Liver (tissue), 9 donors: ENCODE results near the gene CELF2. TPM values are rescaled to one million over a fixed set of nuclear protein-coding genes. Genes with fewer than 3 reads are reported as not detected.

Experiments
- DNase-seq: peaks from one replicate; pipeline ENCODE4 v3.0.0-alpha.2; 2017; ENCODE audit warnings: low spot score
- H3K27ac ChIP-seq, 2 donors: one replicate each; pipeline ENCODE4 v1.7.0; 2013; ENCODE audit warnings: inconsistent platforms in 2 of 2, low read length in 2 of 2, control low read depth in 1 of 2, low read depth in 1 of 2, mild to moderate bottlenecking in 1 of 2
- H3K27me3 ChIP-seq, 4 donors: one replicate each; pipeline versions ENCODE4 v1.6.1 to v1.7.0; 2013; ENCODE audit warnings: low read length in 3 of 4, inconsistent platforms in 1 of 4, mild to moderate bottlenecking in 1 of 4, moderate library complexity in 1 of 4; ENCODE audit not compliant: control insufficient read depth in 4 of 4, insufficient read depth in 4 of 4
- H3K36me3 ChIP-seq, 4 donors: one replicate each; pipeline versions ENCODE4 v1.6.1 to v1.7.0; 2013; ENCODE audit warnings: low read length in 3 of 4, mild to moderate bottlenecking in 3 of 4, low read depth in 1 of 4, moderate library complexity in 1 of 4; ENCODE audit not compliant: control insufficient read depth in 4 of 4, insufficient read depth in 3 of 4
- H3K4me1 ChIP-seq, 4 donors: one replicate each; pipeline versions ENCODE4 v1.6.1 to v1.7.0; 2013; ENCODE audit warnings: low read length in 3 of 4, mild to moderate bottlenecking in 3 of 4, moderate library complexity in 1 of 4; ENCODE audit not compliant: control insufficient read depth in 4 of 4, insufficient read depth in 4 of 4
- H3K4me3 ChIP-seq, 3 donors: one replicate each; pipeline versions ENCODE4 v1.6.1 to v1.7.0; 2013; ENCODE audit warnings: low read length in 3 of 3, control low read depth in 1 of 3, low read depth in 1 of 3, mild to moderate bottlenecking in 1 of 3
- H3K9ac ChIP-seq, 2 donors: one replicate each; pipeline ENCODE4 v1.7.0; 2013; ENCODE audit warnings: low read length in 2 of 2, mild to moderate bottlenecking in 2 of 2, moderate library complexity in 2 of 2, control low read depth in 1 of 2, low read depth in 1 of 2
- H3K9me3 ChIP-seq, 4 donors: one replicate each; pipeline versions ENCODE4 v1.6.1 to v1.7.0; 2013; ENCODE audit warnings: low read length in 3 of 4; ENCODE audit not compliant: control insufficient read depth in 4 of 4
- ATF3 ChIP-seq: IDR thresholded peaks from 2 replicates; pipeline ENCODE4 v1.6.1; 2016; ENCODE audit warnings: antibody characterized with exemption
- CTCF ChIP-seq: fragments of 150-350 bp; IDR thresholded peaks from 2 replicates; pipeline ENCODE4 v1.5.1; 2017; ENCODE audit warnings: improper control_type of control experiment, low read depth, low read length; ENCODE audit not compliant: missing input control
- EGR1 ChIP-seq, 2 donors: IDR thresholded peaks; 2 replicates each; pipeline ENCODE4 v1.6.1; 2016 to 2018; ENCODE audit warnings: antibody characterized with exemption in 2 of 2, low read depth in 2 of 2
- HNF4G ChIP-seq: IDR thresholded peaks from 2 replicates; pipeline ENCODE4 v1.6.1; 2016; ENCODE audit warnings: antibody characterized with exemption
- MAX ChIP-seq: IDR thresholded peaks from 2 replicates; pipeline ENCODE4 v1.6.1; 2016; ENCODE audit warnings: antibody characterized with exemption
- RAD21 ChIP-seq, 2 donors: IDR thresholded peaks; 2 replicates each; pipeline ENCODE4 v1.6.1; 2016; ENCODE audit warnings: antibody characterized with exemption in 2 of 2, mild to moderate bottlenecking in 2 of 2
- REST ChIP-seq: IDR thresholded peaks from 2 replicates; pipeline ENCODE4 v1.6.1; 2016; ENCODE audit warnings: antibody characterized with exemption, mild to moderate bottlenecking
- TAF1 ChIP-seq: conservative IDR thresholded peaks from 2 replicates; pipeline ENCODE4 v1.6.1; 2016; ENCODE audit warnings: antibody characterized with exemption, mild to moderate bottlenecking
- YY1 ChIP-seq: IDR thresholded peaks from 2 replicates; pipeline ENCODE4 v1.6.1; 2016; ENCODE audit warnings: antibody characterized with exemption, mild to moderate bottlenecking
- WGBS: extraction: QIAGEN DNeasy Blood & Tissue Kit; methylation state at CpG from one replicate; pipeline ENCODE4 v1.1.7; 2013; 5-methylcytosine and 5-hydroxymethylcytosine counted together
- polyA plus RNA-seq, 2 donors: library from polyadenylated mRNA; stranded (reverse) in 1 of 2; unstranded in 1 of 2; fragments of 200-250 nt in 1 of 2; fragments of >200 nt in 1 of 2; fragmentation: Nextera tagmentation in 1 of 2; extraction: Ambion mirVana in 1 of 2; gene quantifications; one replicate each; pipeline versions ENCODE4 v1.2.1 to v1.2.3, GENCODE V29; 2013 to 2015
- total RNA-seq, 2 donors: library from RNA; depleted of rRNA; stranded (reverse); fragments of >200 nt; gene quantifications; one replicate each; pipeline ENCODE4 v1.2.3, GENCODE V29; 2014
- donor health status: healthy.
- donor health status: healthy.
- donor health status: healthy.
- donor health status: healthy.
- donor health status: healthy.

The CELF2 gene
- total and polyA plus RNA-seq, 4 donors = 1.4 to 8.5 (median 5.6) TPM

GRCh38 chr10:11320809-11321520 is 303.3 kb downstream of the CELF2 start:
- WGBS = 92% methylated on average over 17 of the region's 17 CpGs

More at GRCh38 chr10:11320809-11321520, 303.3 kb downstream of the CELF2 start:
- peaks cover 0 to 2% (median 0%) of the 10 kb centered on the region in 4 donors for H3K36me3 ChIP-seq
- no peak overlapping the region for H3K4me3 ChIP-seq
- H3K9ac ChIP-seq = no peak overlapping the region
- H3K27ac ChIP-seq = no peak overlapping the region
- H3K4me1 ChIP-seq = no peaks in the 10 kb centered on the region
- TF ChIP-seq YY1 (no peak), RAD21 (IDR thresholded peaks at IDR 0.05) (no peak), HNF4G (no peak), TAF1 (no peak), EGR1 (IDR thresholded peaks at IDR 0.05; ENCODE audit: low read depth in 2 of 2) (no peak), CTCF (no peak), ATF3 (no peak), REST (no peak), MAX (no peak)
- peaks cover 0 to 3% (median 0%) of the 10 kb centered on the region in 4 donors for H3K27me3 ChIP-seq
- no peaks in the 10 kb centered on the region for H3K9me3 ChIP-seq
- no peak for DNase-seq
